Gastrocnemius medialis (tissue), 4 donors: ENCODE measurements around the gene MEGF11.

Source experiments
- CTCF ChIP-seq, 5 experiments: fragments of 450-650 bp in 3 of 5; fragments of 200-600 bp in 2 of 5; sonication (generic) in 2 of 5; IDR thresholded peaks in 4 of 5; conservative IDR thresholded peaks in 1 of 5; 1 replicate in 4 of 5; 2 replicates in 1 of 5; pipeline ENCODE4 v1.5.1; 2016 to 2019; ENCODE audit warnings: antibody characterized with exemption in 5 of 5, mild to moderate bottlenecking in 3 of 5, moderate library complexity in 3 of 5
- POLR2A ChIP-seq, 2 donors: fragments of 450-650 bp; IDR thresholded peaks; one replicate each; pipeline ENCODE4 v1.6.1; 2017; ENCODE audit warnings: antibody characterized with exemption in 2 of 2, mild to moderate bottlenecking in 2 of 2, moderate library complexity in 2 of 2

- TF ChIP-seq CTCF (IDR thresholded peaks at IDR 0.05 in 4 of 5, conservative IDR thresholded peaks at IDR 0.05 in 1 of 5) (no peak), POLR2A (IDR thresholded peaks at IDR 0.05) (no peak)
Measured at GRCh38 chr15:66078929-66079275, 174.6 kb downstream of the MEGF11 start.
